Fibroblast of lung (primary cell): ENCODE measurements around the gene OR56A5.

Experiments
- CTCF ChIP-seq, 2 donors: IDR thresholded peaks in 1 of 2; conservative IDR thresholded peaks in 1 of 2; 1 replicate in 1 of 2; 2 replicates in 1 of 2; pipeline ENCODE4 v1.5.1; 2011 to 2012; ENCODE audit warnings: low read length in 2 of 2, control low read depth in 1 of 2, inconsistent platforms in 1 of 2, low read depth in 1 of 2, mild to moderate bottlenecking in 1 of 2
- EZH2 ChIP-seq: IDR thresholded peaks from 2 replicates; pipeline ENCODE4 v1.5.1; 2012; ENCODE audit warnings: low read length, control low read depth, mild to moderate bottlenecking; ENCODE audit errors: missing control alignments

- TF ChIP-seq CTCF (conservative IDR thresholded peaks at IDR 0.05 in 1 of 2, IDR thresholded peaks at IDR 0.05 in 1 of 2; ENCODE audit: low read depth in 1 of 2, low read length in 2 of 2) (no peak), EZH2 (no peak)
Measured at GRCh38 chr11:5973530-5973929, 5.2 kb upstream of the OR56A5 start.
